Suppressor macrophage (primary cell): ENCODE data around the gene GUCY2C.
"Not testable (repeated sequence)": the region's sequence is repeated elsewhere in the genome, so short reads cannot be mapped to it uniquely, and the experiment has no call there.

Experiments
- DNase-seq, 4 experiments: peaks; one replicate each; pipeline ENCODE4 v3.0.0-alpha.2; 2020 to 2022
- total RNA-seq, 17 experiments: gene quantifications; one replicate each; lab custom pipeline; 2026; ENCODE audit warnings: mixed read lengths in 6 of 17, inconsistent platforms in 3 of 17; lab: John Stamatoyannopoulos, UW

Gene GUCY2C
- total RNA-seq = 0 to 2.3 (median 0) reads per million in 17 experiments

GRCh38 chr12:14696265-14696741 is at the start of gene GUCY2C:
Gene GUCY2C (minus strand): TSS chr12:14696599. CDS start chr12:14696448, 151 bp downstream.
- no peak for DNase-seq

DNA sequence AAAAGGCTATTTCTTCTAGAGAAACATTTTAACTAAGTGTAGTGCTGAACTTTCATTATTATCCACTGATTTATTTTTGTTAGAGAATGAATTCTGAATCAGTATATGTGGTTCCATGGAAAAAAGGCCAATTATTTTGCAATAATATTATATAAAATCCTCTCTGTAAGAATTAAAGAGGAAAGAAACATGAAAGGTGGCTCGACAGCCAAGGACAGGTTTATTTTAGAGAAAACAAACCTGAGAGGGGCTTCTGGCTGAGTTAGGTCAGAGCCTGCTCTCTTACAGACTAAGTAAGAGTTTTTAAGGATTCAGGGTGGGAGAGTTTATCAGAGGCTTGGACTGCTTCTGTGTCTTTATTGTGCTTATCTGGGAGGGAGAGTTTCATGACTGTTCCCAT is 46.7 kb upstream of the GUCY2C start:
- no peak for DNase-seq

DNA sequence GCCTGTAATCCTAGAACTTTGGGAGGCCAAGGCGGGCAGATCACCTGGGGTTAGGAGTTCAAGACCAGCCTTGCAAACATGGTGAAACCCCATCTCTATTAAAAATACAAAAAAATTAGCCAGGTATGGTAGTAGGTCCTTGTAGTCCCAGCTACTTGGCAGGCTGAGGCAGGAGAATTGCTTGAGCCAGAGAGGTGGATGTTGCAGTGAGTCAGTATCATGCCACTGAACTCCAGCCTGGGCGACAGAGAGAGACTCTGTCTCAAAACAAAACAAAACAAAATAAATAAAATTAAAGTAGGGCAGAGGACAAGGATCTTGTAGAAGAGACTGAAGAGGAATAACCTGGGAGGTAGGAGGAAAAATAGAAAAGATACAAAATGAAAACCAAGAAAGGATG is 45.5 kb upstream of the GUCY2C start:
- no peak for DNase-seq

- no peak for DNase-seq
Measured at GRCh38 chr12:14741153-14741552, 44.8 kb upstream of the GUCY2C start.

DNA sequence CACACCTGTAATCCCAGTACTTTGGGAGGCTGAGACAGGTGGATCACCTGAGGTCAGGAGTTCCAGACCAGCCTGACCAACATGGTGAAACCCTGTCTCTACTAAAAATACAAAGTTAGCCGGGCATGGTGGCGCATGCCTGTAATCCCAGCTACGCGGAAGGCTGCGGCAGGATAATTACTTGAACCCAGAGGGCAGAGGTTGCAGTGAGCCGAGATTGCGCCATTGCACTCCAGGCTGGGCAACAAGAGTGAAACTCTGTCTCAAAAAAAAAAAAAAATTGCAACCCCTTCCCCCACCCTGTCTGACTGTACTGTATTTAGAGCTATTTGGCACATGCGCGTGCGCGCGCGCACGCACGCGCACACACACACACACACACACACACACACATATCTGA is 40.0 kb upstream of the GUCY2C start:
- not testable (repeated sequence) for DNase-seq

- no peak for DNase-seq
Measured at GRCh38 chr12:14731821-14732220, 35.4 kb upstream of the GUCY2C start.

- DNase-seq = no peak
Measured at GRCh38 chr12:14729586-14729985, 33.2 kb upstream of the GUCY2C start.

GRCh38 chr12:14723763-14724162 is 27.4 kb upstream of the GUCY2C start:
- DNase-seq = peak; percentile 69 to 79 (median 72)

DNA sequence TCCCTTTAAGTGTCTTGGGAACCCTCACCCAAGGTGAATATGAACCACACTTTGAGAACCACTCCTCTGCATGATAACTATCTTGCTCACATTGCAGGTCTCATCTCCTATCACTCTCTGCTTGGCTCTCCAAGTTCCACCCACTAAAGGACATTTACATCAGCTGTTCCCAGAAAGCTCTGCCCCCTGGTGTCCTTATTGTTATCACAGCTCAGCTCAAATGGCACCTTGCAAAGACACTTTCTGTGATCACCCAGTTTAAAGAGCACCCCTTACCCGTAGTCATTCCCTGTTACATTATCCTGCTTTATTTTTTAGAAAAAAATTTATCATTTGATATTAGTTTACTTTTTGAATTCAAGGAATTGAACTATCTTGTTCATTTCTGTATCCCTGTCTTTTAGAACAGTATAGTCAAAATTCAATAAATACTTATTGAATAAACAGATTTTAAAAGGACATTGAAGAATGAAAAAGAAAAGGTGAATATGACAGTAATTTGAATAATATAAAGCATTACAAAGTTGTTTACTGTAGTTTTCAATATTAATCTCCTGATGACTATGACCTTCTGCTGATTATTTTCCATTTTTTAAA is 20.5 kb upstream of the GUCY2C start:
- DNase-seq = peak; percentile 75 to 83 (median 78)

GRCh38 chr12:14714437-14714836 is 18.0 kb upstream of the GUCY2C start:
- no peak for DNase-seq

DNA sequence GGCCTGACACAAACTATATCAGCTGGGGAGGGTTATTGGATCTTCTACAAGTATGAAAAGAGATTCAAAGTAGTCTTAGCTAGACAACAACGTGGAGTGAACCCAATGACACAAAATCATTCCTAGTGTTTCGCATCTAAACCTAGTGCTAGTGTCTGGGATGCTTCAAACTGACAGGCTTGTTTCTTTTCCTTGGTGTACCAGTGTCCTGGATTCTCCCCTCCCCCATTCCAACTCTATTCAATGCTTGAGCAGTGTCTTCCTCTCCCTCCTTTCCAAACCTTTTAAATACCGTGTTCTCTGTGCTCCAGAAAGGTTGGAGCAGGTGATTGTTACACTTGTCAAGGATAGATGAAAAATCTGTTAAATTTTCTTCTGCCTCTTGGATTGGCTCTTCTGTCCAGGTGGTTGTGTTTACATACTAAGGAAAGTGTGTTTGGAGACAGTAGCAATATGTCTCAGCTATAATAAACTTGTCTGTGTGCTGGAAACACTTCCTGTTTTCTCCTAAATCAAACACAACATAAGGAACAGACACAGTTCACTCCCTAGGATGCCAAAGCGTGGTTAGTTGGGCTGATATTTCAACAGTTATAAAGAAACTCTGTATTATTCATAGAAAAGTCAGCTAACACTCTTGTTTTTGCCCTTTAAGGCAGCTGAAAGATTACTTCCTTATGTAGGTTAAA is 14.4 kb upstream of the GUCY2C start:
- peak; percentile 15 to 42 (median 32) for DNase-seq

DNA sequence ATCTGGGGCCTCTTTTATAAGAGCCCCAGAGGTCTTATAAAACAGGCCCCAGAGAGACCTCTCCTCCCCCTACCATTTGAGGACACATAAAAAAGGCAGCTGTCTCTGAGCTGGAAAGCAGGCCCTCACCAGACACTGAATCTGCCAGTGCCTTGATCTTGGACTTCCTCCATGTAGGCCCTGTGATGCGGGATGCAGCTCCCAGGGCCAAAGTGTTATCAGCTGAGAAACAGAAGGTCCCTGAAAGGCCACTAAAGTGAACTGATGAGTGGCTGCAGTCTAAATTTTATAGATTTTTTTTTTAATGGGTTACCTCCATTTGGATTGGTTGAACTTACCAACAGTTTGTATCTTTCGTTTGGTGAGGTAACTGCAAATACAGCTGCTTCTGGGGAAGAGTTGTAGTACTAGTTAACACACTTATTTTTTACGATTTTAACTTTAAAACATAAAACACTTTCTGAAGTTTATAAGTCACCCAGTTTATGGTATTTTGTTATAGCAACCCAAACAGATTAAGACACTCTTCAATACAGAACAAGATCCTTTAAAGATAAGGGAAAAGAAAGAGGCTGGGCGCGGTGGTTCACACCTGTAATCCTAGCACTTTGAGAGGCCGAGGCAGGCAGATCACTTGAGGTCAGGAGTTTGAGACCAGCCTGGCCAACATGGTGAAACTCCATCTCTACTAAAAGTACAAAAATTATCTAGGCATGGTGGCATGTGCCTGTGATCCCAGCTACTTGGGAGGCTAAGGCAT is 5.6 kb upstream of the GUCY2C start:
- no peak for DNase-seq

DNA sequence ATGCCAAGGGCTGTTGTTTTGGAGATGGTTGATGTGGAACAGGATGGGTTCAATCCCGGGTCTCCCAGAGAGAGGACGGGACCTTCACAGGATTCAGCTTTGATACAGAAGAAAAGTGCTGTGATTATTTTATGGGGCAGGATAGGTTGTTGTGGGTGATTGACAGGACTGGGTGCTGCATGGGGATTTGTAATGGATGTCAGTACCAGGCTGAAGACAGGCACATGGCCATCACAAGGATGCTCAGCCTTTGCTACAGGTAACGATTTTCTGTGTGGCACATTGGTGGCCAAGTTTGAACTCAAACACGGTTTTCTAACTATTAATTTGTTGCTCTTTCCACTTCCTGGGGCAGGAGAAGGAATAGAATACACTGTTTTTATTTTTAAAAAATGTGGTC is 4.5 kb upstream of the GUCY2C start:
- no peak for DNase-seq

DNA sequence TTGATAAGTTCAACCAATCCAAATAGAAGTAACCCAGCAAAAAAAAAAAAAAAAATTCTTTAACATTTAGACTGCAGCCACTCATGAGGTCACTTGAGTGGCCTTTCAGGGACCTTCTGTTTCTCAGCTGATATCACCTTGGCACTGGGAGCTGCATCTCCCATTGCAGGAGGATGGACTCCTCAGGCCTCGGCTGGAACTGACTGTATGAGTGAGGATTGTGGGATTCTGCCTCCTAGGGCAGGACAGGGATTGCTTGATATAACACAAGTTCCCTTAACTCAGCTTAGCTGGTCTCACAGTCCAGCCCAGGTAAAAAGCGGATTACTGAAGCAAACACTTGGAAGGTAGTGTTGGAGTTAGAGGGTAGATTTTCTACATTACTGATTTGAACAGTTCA is 3.5 kb upstream of the GUCY2C start:
- no peak for DNase-seq

GRCh38 chr12:14698555-14698954 is 2.2 kb upstream of the GUCY2C start:
- DNase-seq = no peak

- DNase-seq = no peak
Measured at GRCh38 chr12:14695715-14696141, 671 bp downstream of the GUCY2C start.

DNA sequence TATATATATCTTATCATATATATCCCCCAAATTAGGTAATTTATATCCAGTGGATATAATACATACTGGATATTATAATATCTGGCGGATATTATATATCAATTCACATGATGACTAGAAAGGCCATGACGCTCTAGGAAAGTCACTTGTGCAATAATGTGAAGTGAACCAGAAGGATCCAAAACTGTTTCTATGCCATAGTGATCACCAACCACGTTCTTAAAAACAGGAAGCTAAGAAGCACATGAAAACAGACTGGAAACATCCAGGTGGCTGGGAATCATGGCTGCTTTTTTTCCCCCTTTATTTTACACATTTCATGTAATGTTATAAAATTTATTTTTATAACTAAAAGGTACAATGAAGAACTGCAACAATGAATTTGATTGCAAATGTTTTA is 1.4 kb downstream of the GUCY2C start:
- DNase-seq = peak; percentile 24 to 57 (median 40)

DNA sequence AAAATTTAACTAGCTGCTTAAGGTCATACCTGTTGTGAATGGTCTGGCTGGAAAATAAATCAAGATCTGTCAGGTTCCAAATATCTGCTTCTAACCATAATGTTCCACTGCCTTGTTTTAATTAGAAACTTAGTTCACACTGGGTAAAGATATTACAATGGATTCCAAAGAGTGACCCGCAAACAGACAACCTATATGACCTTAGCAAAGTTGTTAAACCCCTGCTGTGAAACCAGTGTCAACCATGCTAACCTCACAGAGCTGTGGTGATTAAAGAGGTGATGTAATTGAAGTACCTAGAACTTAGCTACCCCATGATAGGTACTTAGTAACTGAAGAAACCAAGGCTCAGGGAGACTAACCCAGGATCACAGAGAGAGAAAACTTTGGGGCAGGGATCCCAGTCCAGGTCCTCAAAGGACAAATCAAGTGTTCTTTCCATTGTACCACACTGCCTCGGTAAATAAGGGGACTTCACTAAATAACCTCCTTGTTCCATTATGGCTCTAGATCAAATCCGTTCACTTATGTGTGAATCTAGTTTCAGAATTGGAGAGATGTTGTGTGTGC is 2.2 kb downstream of the GUCY2C start:
- DNase-seq = no peak

- no peak for DNase-seq
Measured at GRCh38 chr12:14693116-14693515, 3.3 kb downstream of the GUCY2C start.

DNA sequence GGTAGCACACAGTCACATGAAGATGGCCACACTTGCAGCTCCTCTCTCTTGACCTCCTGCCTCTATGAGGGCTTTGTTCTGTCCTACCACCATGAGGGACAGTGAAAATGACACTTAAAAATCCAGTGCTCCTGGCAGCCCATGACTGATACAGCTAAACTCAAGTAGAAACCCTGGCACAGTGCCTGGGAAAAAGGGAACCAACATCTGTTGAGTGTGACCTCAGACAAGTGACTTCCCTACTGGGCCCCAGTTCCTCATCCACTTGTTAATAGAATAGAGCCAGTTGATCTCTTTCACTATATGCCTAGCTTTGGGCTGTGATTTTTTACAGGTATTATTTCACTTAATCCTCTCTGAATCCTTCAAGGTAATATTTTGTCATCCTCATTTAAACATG is 4.8 kb downstream of the GUCY2C start:
- peak; percentile 94 to 98 (median 96) for DNase-seq

GRCh38 chr12:14689996-14690395 is 6.4 kb downstream of the GUCY2C start:
- DNase-seq = no peak

- no peak for DNase-seq
Measured at GRCh38 chr12:14689144-14689543, 7.3 kb downstream of the GUCY2C start.

DNA sequence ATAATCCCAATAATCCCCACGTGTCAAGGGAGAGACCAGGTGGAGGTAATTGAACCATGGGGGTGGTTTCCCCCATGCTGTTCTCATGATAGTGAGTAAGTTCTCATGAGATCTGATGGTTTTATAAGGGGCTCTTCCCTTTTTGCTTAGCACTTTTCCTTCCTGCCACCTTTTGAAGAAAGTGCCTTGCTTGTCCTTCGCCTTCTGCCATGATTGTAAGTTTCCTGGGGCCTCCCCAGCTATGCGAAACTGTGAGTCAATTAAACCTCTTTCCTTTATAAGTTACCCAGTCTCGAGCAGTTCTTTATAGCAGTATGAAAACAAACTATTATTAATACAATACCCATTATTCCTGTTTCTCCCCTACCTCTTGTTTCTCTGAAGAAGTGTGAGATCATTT is 14.2 kb downstream of the GUCY2C start:
- DNase-seq = not testable (repeated sequence)
